GM21786 (cell line): Measurements from ENCODE around the gene FASTKD1.

Experiments
- ATAC-seq: cut with Tn5 transposase; IDR thresholded peaks from one replicate; pipeline ENCODE4 v1.9.1; 2021; ENCODE audit not compliant: unreplicated experiment

FASTKD1 gene

DNA sequence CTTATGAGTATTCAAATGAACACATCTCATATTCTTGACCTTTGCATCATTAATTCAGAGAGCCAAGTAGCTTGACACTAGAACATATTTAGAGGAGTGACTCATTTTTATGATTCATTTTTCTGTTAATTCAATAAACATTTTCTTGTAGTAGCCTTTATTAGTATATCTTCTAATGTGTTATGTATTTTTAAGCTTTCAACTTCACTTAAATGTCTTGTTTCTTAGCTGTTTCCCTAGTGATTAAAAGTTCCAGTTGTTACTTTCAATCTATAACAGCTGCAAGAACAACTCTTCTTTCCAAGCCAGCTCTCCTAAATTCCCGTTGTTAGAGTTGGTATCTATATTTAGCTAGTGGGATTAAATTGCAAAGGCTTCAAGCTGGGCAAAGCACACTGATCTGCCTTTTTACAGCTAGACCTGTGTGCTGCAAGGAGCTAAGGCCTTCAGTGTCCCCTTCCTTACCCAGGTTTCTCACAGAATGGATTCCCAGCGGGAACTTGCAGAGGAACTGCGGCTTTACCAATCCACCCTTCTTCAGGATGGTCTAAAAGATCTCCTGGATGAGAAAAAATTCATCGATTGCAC, 64.3 kb downstream of the FASTKD1 start, which contains the start of gene KLHL41:
Gene KLHL41 (plus strand): TSS at position 405 of the 588 bp plus-strand sequence. CDS start 77 bp downstream, at position 482.
- no peak for ATAC-seq

DNA sequence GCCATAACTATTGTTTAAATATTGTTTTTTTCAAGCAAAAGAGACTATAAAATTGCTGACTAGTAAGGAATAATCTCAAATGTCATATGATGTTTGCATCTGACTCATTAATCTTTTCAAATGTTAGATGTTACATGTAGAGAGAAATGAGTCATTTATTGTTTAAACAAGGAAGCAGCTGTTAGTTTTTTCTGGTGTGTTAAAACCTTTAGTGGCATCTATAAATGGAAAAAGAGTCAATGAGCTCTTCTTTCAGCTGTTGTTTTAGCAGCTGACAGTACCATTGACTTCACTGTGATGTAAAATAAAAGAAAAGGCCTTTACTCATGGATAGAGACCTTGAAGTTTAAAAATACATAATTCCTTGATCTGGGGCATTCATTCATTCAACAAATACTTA, 66.0 kb downstream of the FASTKD1 start:
- ATAC-seq = no peak

DNA sequence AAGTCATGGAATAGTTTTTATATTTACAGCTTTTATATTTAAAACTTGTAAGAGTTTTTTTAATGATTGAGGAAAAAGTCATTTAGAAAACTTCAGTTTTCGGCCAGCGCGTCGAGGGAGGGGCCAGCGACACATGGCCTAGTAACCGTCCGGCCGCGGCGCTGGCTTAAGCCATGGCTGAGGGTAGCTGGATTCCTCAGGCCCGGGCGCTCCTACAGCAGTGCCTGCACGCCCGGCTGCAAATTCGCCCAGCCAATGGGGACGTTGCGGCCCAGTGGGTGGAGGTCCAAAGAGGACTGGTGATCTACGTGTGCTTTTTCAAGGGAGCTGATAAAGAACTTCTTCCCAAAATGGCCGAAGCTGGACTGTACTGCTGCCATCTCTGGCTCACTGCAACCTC, 69.0 kb downstream of the FASTKD1 start:
- no peak for ATAC-seq

DNA sequence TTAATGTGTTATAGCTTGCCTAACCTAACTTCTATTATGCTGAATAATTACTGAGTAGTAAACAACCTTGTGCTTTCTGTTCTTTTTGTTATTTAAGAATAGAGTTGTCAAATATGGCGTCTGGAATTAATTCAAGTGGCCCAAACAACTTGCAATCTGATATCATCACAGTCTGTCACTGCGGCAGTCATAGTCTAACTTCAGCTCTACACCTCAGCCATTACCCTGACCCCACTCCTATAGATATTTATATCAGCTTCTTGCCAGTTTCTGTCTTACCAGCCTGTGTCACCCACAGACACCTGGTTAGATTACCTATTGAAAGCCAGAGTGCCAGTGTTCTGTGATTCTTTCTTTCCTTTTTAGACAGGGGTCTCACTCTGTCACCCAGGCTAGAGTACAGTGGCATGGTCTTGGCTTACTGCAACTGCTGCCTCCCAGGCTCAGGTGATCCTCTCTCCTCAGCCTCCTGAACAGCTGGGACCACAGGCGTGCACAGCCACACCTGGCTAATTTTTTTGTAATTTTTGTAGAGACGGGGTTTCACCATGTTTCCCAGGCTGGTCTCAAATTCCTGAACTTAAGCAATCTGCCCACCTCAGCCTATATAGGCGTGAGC, 78.2 kb downstream of the FASTKD1 start:
- ATAC-seq = no peak

DNA sequence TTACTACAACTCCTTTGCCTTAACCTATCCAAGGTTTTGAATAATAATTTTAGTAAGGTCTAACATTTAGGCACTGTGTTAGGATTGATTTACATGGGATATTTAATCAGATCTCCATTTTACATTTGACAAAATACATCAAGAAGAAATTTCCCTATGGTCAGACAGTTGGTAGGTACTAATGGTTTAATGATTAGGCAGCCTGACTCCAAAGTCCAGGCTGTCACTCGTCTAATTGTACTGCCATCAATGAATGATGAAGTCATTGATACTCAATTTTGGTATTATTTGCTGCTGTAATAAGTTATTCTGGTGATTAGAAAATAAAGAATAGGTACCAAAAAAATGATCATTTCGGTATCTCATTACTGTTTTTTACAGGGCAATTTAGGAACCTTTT, 80.3 kb downstream of the FASTKD1 start:
- ATAC-seq = no peak

DNA sequence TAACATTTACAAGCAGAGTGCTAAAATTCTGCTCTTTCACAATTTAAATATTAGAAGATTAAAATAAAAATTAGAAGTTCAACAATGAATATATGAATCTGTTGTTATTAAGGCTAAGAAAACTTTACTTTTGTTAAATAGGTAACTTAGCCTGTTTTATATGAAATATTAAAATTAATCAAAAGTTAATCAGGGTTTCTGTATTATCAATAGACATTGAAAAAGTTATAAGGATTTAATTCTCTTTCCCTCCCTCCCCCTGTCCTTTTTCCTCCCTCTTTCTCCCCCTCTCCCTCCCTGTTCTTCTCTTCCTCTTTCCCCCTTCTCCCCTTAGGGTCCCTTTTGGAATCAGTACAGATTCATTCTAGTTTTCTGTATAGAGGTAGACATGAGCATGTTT, 82.3 kb downstream of the FASTKD1 start:
- ATAC-seq = no peak

DNA sequence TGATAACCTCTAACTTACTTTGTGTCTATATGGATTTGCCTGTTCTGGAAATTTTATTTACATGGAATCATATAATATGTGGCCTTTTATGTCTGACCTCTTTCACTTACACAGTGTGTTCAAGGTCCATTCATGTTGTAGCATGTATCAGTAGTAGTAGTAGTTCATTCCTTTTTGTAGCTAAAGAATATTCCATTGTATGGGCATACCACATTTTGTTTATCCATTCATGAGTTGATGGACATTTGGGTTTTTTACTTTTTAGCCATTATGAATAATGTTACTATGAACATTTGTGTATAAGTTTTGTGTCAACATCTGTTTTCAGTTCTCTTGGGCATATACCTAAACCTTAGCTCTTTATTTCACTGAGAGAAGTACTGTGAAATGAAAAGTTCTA, 82.8 kb downstream of the FASTKD1 start:
- ATAC-seq = no peak

DNA sequence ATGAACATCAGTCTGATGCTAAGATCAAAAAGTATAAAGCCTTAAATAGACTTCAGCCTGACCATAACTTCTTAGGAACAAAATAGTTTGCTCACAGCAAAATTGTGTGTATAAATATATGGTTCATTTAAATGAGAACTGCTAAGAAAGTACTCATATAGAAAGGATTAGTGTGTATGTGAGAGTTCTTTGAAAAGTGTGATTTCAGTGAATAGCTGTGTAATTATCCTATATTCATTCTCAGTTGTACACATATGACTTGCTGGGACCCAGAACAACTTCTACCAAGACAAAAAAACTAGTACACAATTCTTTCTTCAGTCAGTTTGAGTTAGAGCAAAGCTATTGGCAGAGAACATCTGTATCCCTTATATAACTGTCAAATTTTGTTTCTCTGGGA, 87.2 kb downstream of the FASTKD1 start:
- no peak for ATAC-seq

DNA sequence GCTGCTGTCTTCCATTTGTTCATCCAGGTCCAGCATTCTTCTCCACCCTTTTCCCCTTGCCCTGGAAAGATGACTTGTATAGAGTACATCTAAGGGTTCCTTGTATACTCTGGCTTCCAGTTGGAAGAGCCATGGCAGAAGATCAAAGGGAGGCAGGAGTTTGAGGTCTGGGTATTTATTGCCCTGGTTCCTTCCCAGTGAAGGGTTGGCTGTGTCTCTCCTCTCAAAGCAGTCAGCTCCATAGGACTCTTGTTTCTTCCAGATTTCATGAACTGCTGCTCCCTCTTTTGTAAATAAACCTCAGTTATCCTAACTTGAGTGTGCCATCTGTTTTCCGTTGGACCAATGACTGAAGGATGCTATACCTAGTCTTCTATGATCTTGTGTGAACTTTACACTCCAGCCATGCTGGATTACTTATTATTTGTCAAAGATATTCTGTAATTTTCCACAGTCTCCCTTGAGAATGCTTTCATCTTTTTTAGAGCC, 88.0 kb downstream of the FASTKD1 start:
- no peak for ATAC-seq

DNA sequence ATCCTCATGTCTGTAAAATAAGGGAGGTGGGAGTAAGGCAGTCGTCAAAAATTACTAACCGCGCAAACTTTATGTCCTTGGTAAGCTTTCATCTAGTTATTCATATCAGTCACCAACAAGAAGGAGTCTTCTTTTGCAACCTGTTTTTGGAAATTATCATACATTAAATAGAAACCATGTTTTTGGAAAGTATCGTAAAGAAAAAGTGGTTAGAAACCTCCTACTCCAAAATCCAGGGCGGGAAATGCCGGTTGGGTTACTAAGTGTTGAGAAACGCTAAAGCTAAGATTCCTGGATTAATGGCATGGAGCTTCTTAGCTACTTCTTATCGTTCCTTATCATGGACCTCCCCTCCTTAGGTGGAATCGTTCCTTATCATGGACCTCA, 93.6 kb downstream of the FASTKD1 start:
- ATAC-seq = no peak
